H9 (cell line): ENCODE data around the gene DLG5. TPM values are rescaled to one million over a fixed set of nuclear protein-coding genes. Genes with fewer than 3 reads are reported as not detected.

ENCODE experiments used
- DNase-seq: peaks from one replicate; pipeline ENCODE4 v3.0.0-alpha.2; 2017
- H2AFZ ChIP-seq: one replicate; pipeline ENCODE4 v1.6.1; 2013; ENCODE audit warnings: mild to moderate bottlenecking, low read length, control low read depth, moderate library complexity
- H2AK5ac ChIP-seq: 2 replicates; pipeline ENCODE4 v1.6.1; 2013; ENCODE audit warnings: low read length, control low read depth, mixed read lengths; ENCODE audit not compliant: insufficient read length
- H2BK120ac ChIP-seq: one replicate; pipeline ENCODE4 v1.6.1; 2013; ENCODE audit warnings: low read depth, mild to moderate bottlenecking, low read length, control low read depth, inconsistent platforms; ENCODE audit not compliant: poor library complexity, severe bottlenecking
- H2BK12ac ChIP-seq: 2 replicates; pipeline ENCODE4 v1.6.1; 2013; ENCODE audit warnings: low read length, control low read depth, mixed read lengths, low read depth; ENCODE audit not compliant: insufficient read length
- H2BK15ac ChIP-seq: 2 replicates; pipeline ENCODE4 v1.6.1; 2013; ENCODE audit warnings: low read depth, low read length, control low read depth
- H2BK20ac ChIP-seq: one replicate; pipeline ENCODE4 v1.6.1; 2013; ENCODE audit warnings: low read depth, mild to moderate bottlenecking, low read length, control low read depth, inconsistent platforms; ENCODE audit not compliant: poor library complexity, severe bottlenecking
- H2BK5ac ChIP-seq: 2 replicates; pipeline ENCODE4 v1.6.1; 2013; ENCODE audit warnings: low read length, control low read depth, mixed read lengths; ENCODE audit not compliant: insufficient read length
- H3K14ac ChIP-seq: 2 replicates; pipeline ENCODE4 v1.6.1; 2013; ENCODE audit warnings: low read length, control low read depth; ENCODE audit not compliant: insufficient read depth
- H3K18ac ChIP-seq: 2 replicates; pipeline ENCODE4 v1.6.1; 2013; ENCODE audit warnings: low read depth, mild to moderate bottlenecking, mixed read lengths, low read length, control low read depth; ENCODE audit not compliant: insufficient read length
- H3K23ac ChIP-seq: 2 replicates; pipeline ENCODE4 v1.6.1; 2013; ENCODE audit warnings: low read length, control low read depth, mixed read lengths, low read depth; ENCODE audit not compliant: insufficient read length
- H3K23me2 ChIP-seq: 2 replicates; pipeline ENCODE4 v1.6.1; 2013; ENCODE audit warnings: low read depth, mild to moderate bottlenecking, mixed read lengths, low read length, control low read depth; ENCODE audit not compliant: insufficient read length, poor library complexity, severe bottlenecking
- H3K27ac ChIP-seq: 2 replicates; pipeline ENCODE4 v1.5.1; 2013; ENCODE audit warnings: low read length, control low read depth, mixed read lengths, low read depth; ENCODE audit not compliant: insufficient read length
- H3K27me3 ChIP-seq: 2 replicates; pipeline ENCODE4 v1.6.1; 2013; ENCODE audit warnings: low read length, control low read depth, inconsistent platforms; ENCODE audit not compliant: insufficient read depth
- H3K4ac ChIP-seq: 2 replicates; pipeline ENCODE4 v1.6.1; 2013; ENCODE audit warnings: low read depth, mild to moderate bottlenecking, control low read depth, inconsistent platforms, low read length, moderate library complexity
- H3K4me1 ChIP-seq: 2 replicates; pipeline ENCODE4 v1.6.1; 2013; ENCODE audit warnings: low read length, control low read depth, inconsistent platforms; ENCODE audit not compliant: insufficient read depth
- H3K4me2 ChIP-seq: 2 replicates; pipeline ENCODE4 v1.6.1; 2013; ENCODE audit warnings: low read length, control low read depth, mixed read lengths; ENCODE audit not compliant: insufficient read length, insufficient read depth
- H3K56ac ChIP-seq: 2 replicates; pipeline ENCODE4 v1.6.1; 2013; ENCODE audit warnings: low read depth, mild to moderate bottlenecking, mixed read lengths, low read length, control low read depth; ENCODE audit not compliant: insufficient read length
- H3K79me1 ChIP-seq: 2 replicates; pipeline ENCODE4 v1.6.1; 2013; ENCODE audit warnings: low read depth, mild to moderate bottlenecking, moderate library complexity, low read length, control low read depth, inconsistent platforms; ENCODE audit not compliant: insufficient read depth, poor library complexity, severe bottlenecking
- H3K79me2 ChIP-seq: 2 replicates; pipeline ENCODE4 v1.6.1; 2013; ENCODE audit warnings: low read length, control low read depth, inconsistent platforms; ENCODE audit not compliant: insufficient read depth
- H3K9ac ChIP-seq: 2 replicates; pipeline ENCODE4 v1.6.1; 2013; ENCODE audit warnings: low read length, control low read depth, mixed read lengths; ENCODE audit not compliant: insufficient read length; ENCODE audit errors: extremely low read depth
- H3K9me3 ChIP-seq: one replicate; pipeline ENCODE4 v1.6.1; 2013; ENCODE audit warnings: low read depth, low read length, inconsistent platforms; ENCODE audit not compliant: control insufficient read depth
- H3T11ph ChIP-seq: one replicate; pipeline ENCODE4 v1.6.1; 2013; ENCODE audit warnings: mild to moderate bottlenecking, low read length, control low read depth, inconsistent platforms
- H4K20me1 ChIP-seq: one replicate; pipeline ENCODE4 v1.6.1; 2013; ENCODE audit not compliant: control insufficient read depth, insufficient read length, insufficient read depth
- H4K5ac ChIP-seq: 2 replicates; pipeline ENCODE4 v1.6.1; 2013; ENCODE audit warnings: low read depth, mild to moderate bottlenecking, mixed read lengths, low read length, control low read depth; ENCODE audit not compliant: insufficient read length
- H4K8ac ChIP-seq: replicated peaks from 2 replicates; pipeline ENCODE4 v1.6.1; 2013; ENCODE audit warnings: low read length, control low read depth, mixed read lengths, low read depth; ENCODE audit not compliant: insufficient read length
- H4K91ac ChIP-seq: 2 replicates; pipeline ENCODE4 v1.6.1; 2013; ENCODE audit warnings: low read depth, mild to moderate bottlenecking, moderate library complexity, mixed read lengths, low read length, control low read depth; ENCODE audit not compliant: insufficient read length
- H3K27ac Mint-ChIP-seq, 3 experiments: 2 replicates in 2 of 3; 3 replicates in 1 of 3; pipeline ENCODE4 v1.8.0; 2020 to 2021; ENCODE audit warnings: mixed read lengths in 3 of 3, mild to moderate bottlenecking in 1 of 3, moderate library complexity in 1 of 3
- H3K27me3 Mint-ChIP-seq: 2 replicates; pipeline ENCODE4 v1.8.0; 2021; ENCODE audit warnings: low read depth, mild to moderate bottlenecking, moderate library complexity, mixed read lengths
- H3K36me3 Mint-ChIP-seq, 3 experiments: 2 replicates in 2 of 3; 3 replicates in 1 of 3; pipeline ENCODE4 v1.8.0; 2020 to 2021; ENCODE audit warnings: low read depth in 3 of 3, mixed read lengths in 3 of 3; ENCODE audit not compliant: insufficient read depth in 1 of 3
- H3K4me1 Mint-ChIP-seq, 2 experiments: 2 replicates each; pipeline ENCODE4 v1.8.0; 2020; ENCODE audit warnings: mixed read lengths in 2 of 2
- H3K4me3 Mint-ChIP-seq, 2 experiments: 2 replicates in 1 of 2; 3 replicates in 1 of 2; pipeline ENCODE4 v1.8.0; 2020 to 2021; ENCODE audit warnings: mild to moderate bottlenecking in 2 of 2, mixed read lengths in 2 of 2, moderate library complexity in 1 of 2
- H3K9me3 Mint-ChIP-seq, 2 experiments: 2 replicates in 1 of 2; 3 replicates in 1 of 2; pipeline ENCODE4 v1.8.0; 2020; ENCODE audit warnings: mild to moderate bottlenecking in 2 of 2, mixed read lengths in 2 of 2, moderate library complexity in 1 of 2
- WGBS: extraction: QIAGEN DNeasy Blood & Tissue Kit; methylation state at CpG from one replicate; pipeline ENCODE4 v1.1.7; 2013; ENCODE audit warnings: missing lambda C conversion rate, low lambda C conversion rate, mixed read lengths; ENCODE audit not compliant: insufficient read length; ENCODE audit errors: extremely low coverage; 5-methylcytosine and 5-hydroxymethylcytosine counted together
- total RNA-seq: library from RNA; stranded (reverse); gene quantifications from 2 replicates; pipeline ENCODE4 v1.2.1, GENCODE V29; 2021
- TF ChIP-seq, protein P1 (sequence below): fragments of 200-600 bp; sonication (generic); conservative IDR thresholded peaks from 3 replicates; pipeline ENCODE4 v1.8.0; 2021; ENCODE audit warnings: antibody characterized with exemption, mild to moderate bottlenecking

DLG5 gene
- total RNA-seq, 1 experiment from 2014 or later: 67.4 TPM

DNA sequence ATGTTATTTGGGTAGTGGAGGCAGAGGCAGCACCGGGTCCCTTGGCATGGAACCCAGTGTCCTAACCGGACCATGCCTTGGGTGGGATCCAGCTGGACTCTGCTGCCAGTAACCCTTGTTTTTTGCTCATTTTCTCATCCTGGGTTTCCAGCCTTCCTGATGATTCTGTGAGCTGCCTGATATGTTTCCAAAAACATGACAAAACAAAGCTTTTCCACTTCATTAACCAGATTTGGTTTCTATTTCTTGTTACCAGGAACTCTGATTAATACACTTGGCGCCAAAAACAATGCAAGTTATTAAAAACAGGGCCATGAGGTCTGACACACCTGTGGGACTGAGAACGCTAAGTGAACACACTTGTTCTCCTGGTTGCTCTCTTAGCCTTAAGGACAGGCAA is 32.8 kb upstream of the DLG5 start:
- H3K9me3 Mint-ChIP-seq: peaks cover 11% of the 10 kb centered on the region in 2 experiments
- Histone ChIP-seq H2BK120ac (no peak overlapping the region), H2BK20ac (no peak overlapping the region), H2AFZ (no peak overlapping the region), H3K56ac (no peak overlapping the region), H2AK5ac (no peak overlapping the region), H2BK12ac (no peak overlapping the region), H4K8ac (no peak overlapping the region), H3K18ac (no peak overlapping the region), H3K9me3 (peaks cover 9% of the 10 kb centered on the region), H3K9ac (no peak overlapping the region), H3K23ac (no peak overlapping the region), H4K20me1 (no peaks in the 10 kb centered on the region), H3K4me2 (no peak overlapping the region), H2BK15ac (no peak overlapping the region), H3K79me1 (no peaks in the 10 kb centered on the region), H4K91ac (no peak overlapping the region), H4K5ac (no peak overlapping the region), H3K23me2 (no peaks in the 10 kb centered on the region), H3K27me3 (no peaks in the 10 kb centered on the region), H3T11ph (no peak overlapping the region), H3K79me2 (no peaks in the 10 kb centered on the region), H3K27ac (no peak overlapping the region), H2BK5ac (no peak overlapping the region), H3K4ac (no peak overlapping the region), H3K14ac (no peak overlapping the region), H3K4me1 (no peaks in the 10 kb centered on the region)
- no peak overlapping the region for H3K4me3 Mint-ChIP-seq
- TF ChIP-seq, protein P1, sequence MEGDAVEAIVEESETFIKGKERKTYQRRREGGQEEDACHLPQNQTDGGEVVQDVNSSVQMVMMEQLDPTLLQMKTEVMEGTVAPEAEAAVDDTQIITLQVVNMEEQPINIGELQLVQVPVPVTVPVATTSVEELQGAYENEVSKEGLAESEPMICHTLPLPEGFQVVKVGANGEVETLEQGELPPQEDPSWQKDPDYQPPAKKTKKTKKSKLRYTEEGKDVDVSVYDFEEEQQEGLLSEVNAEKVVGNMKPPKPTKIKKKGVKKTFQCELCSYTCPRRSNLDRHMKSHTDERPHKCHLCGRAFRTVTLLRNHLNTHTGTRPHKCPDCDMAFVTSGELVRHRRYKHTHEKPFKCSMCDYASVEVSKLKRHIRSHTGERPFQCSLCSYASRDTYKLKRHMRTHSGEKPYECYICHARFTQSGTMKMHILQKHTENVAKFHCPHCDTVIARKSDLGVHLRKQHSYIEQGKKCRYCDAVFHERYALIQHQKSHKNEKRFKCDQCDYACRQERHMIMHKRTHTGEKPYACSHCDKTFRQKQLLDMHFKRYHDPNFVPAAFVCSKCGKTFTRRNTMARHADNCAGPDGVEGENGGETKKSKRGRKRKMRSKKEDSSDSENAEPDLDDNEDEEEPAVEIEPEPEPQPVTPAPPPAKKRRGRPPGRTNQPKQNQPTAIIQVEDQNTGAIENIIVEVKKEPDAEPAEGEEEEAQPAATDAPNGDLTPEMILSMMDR: no peak
- H3K27ac Mint-ChIP-seq: no peak overlapping the region
- H3K36me3 Mint-ChIP-seq: peaks cover 9 to 11% (median 10%) of the 10 kb centered on the region in 3 experiments
- H3K4me1 Mint-ChIP-seq: peaks cover 10 to 11% of the 10 kb centered on the region in 2 experiments
- no peak for DNase-seq
- WGBS: no CpG with 5 or more reads among the region's 4 CpGs
- no peaks in the 10 kb centered on the region for H3K27me3 Mint-ChIP-seq
